Measurements from ENCODE around the gene NPY4R2.
"Not testable (repeated sequence)": the region's sequence is repeated elsewhere in the genome, so short reads cannot be mapped to it uniquely, and the experiment has no call there.

GRCh38 chr10:47940821-47941220 is 22.4 kb downstream of the NPY4R2 start:
- not testable (repeated sequence) for TF ChIP-seq CTCF, POLR2A (IDR thresholded peaks at IDR 0.05)
